ENCODE results near the gene CBARP. TPM values are rescaled to one million over a fixed set of nuclear protein-coding genes. Genes with fewer than 3 reads are reported as not detected.

The CBARP gene
- total and polyA plus RNA-seq, 2 of the 13 experiments (the other 11 are each of a cell fraction or from before 2014, with no cell fraction given): 1.2 to 1.4 TPM

DNA sequence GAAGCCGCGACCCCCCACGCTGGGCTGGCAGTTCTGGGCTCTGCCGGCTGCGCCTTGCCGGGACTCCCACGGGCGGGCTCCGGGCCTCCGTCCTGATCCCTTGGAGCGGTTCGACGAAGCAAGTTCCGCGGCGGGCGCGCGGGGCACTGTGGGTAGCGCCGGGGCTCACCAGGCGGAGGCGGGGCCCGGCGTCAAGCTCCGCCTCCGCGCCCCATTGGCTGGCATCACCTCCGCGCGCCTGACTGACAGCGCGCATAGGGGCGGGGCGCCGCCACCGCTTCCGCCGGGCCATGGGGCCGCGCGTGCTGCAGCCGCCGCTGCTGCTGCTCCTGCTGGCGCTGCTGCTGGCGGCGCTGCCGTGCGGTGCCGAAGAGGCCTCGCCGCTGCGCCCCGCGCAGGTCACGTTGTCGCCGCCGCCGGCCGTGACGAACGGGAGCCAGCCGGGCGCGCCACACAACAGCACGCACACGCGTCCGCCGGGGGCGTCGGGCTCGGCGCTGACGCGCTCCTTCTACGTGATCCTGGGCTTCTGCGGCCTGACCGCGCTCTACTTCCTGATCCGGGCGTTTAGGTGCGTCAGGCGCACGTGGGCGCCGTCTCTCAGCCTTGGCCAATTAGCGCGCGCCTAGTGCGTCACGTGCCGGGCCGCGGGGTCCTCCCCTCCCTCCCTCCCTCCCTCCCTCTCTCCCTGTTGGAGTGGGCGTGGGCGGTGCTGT, 37.6 kb upstream of the CBARP start, which contains the start of gene FAM174C (continued):
- no peak for TF ChIP-seq GZF1 (CRISPR knock-in tag; IDR thresholded peaks at IDR 0.05)
- TF ChIP-seq RNF2 (conservative IDR thresholded peaks at IDR 0.05; ENCODE audit: low read depth): peak; percentile 97
- TF ChIP-seq ZNF605 (CRISPR knock-in tag; IDR thresholded peaks at IDR 0.05): 0 out of 2 replicates have a peak, but pooled peaks have one; percentile 1
- TF ChIP-seq ZNF318 (CRISPR knock-in tag; IDR thresholded peaks at IDR 0.05): peak; percentile 74; the same call in 1 of the 2 replicates
- TF ChIP-seq IKZF4 (CRISPR knock-in tag; IDR thresholded peaks at IDR 0.05; ENCODE audit: borderline replicate concordance, low read depth, not compliant biosample characterization): peak; percentile 96
- peak; percentile 55; the same call in 1 of the 2 replicates for TF ChIP-seq ZNF44 (CRISPR knock-in tag; IDR thresholded peaks at IDR 0.05)
- TF ChIP-seq, protein P1, sequence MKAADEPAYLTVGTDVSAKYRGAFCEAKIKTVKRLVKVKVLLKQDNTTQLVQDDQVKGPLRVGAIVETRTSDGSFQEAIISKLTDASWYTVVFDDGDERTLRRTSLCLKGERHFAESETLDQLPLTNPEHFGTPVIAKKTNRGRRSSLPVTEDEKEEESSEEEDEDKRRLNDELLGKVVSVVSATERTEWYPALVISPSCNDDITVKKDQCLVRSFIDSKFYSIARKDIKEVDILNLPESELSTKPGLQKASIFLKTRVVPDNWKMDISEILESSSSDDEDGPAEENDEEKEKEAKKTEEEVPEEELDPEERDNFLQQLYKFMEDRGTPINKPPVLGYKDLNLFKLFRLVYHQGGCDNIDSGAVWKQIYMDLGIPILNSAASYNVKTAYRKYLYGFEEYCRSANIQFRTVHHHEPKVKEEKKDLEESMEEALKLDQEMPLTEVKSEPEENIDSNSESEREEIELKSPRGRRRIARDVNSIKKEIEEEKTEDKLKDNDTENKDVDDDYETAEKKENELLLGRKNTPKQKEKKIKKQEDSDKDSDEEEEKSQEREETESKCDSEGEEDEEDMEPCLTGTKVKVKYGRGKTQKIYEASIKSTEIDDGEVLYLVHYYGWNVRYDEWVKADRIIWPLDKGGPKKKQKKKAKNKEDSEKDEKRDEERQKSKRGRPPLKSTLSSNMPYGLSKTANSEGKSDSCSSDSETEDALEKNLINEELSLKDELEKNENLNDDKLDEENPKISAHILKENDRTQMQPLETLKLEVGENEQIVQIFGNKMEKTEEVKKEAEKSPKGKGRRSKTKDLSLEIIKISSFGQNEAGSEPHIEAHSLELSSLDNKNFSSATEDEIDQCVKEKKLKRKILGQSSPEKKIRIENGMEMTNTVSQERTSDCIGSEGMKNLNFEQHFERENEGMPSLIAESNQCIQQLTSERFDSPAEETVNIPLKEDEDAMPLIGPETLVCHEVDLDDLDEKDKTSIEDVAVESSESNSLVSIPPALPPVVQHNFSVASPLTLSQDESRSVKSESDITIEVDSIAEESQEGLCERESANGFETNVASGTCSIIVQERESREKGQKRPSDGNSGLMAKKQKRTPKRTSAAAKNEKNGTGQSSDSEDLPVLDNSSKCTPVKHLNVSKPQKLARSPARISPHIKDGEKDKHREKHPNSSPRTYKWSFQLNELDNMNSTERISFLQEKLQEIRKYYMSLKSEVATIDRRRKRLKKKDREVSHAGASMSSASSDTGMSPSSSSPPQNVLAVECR (CRISPR knock-in tag; IDR thresholded peaks at IDR 0.05; ENCODE audit: borderline replicate concordance): peak; percentile 92
- no peak; the same call in 1 of the 2 replicates for TF ChIP-seq NR2F2 (IDR thresholded peaks at IDR 0.05; ENCODE audit: borderline replicate concordance, low read depth)
- TF ChIP-seq MAFF (IDR thresholded peaks at IDR 0.05; ENCODE audit: low read depth, low read length): no peak
- TF ChIP-seq CREB1 (IDR thresholded peaks at IDR 0.05): peak; percentile 90
- TF ChIP-seq CREB1 (CRISPR knock-in tag; IDR thresholded peaks at IDR 0.05): peak; percentile 84
- TF ChIP-seq, protein P2, sequence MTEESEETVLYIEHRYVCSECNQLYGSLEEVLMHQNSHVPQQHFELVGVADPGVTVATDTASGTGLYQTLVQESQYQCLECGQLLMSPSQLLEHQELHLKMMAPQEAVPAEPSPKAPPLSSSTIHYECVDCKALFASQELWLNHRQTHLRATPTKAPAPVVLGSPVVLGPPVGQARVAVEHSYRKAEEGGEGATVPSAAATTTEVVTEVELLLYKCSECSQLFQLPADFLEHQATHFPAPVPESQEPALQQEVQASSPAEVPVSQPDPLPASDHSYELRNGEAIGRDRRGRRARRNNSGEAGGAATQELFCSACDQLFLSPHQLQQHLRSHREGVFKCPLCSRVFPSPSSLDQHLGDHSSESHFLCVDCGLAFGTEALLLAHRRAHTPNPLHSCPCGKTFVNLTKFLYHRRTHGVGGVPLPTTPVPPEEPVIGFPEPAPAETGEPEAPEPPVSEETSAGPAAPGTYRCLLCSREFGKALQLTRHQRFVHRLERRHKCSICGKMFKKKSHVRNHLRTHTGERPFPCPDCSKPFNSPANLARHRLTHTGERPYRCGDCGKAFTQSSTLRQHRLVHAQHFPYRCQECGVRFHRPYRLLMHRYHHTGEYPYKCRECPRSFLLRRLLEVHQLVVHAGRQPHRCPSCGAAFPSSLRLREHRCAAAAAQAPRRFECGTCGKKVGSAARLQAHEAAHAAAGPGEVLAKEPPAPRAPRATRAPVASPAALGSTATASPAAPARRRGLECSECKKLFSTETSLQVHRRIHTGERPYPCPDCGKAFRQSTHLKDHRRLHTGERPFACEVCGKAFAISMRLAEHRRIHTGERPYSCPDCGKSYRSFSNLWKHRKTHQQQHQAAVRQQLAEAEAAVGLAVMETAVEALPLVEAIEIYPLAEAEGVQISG (CRISPR knock-in tag; IDR thresholded peaks at IDR 0.05): peak; percentile 88
